Pulmonary artery endothelial cell (primary cell): ENCODE results near the gene CNOT3. TPM values are rescaled to one million over a fixed set of nuclear protein-coding genes. Genes with fewer than 3 reads are reported as not detected.
A peak's percentile ranks its signal among the peaks of the same experiment; 100 is the strongest.
"Not testable (repeated sequence)": the region's sequence is repeated elsewhere in the genome, so short reads cannot be mapped to it uniquely, and the experiment has no call there.

Experiments used
- DNase-seq: peaks from one replicate; pipeline ENCODE4 v3.0.0-alpha.2; 2011; ENCODE audit warnings: low read depth, low spot score
- total RNA-seq: library from RNA; depleted of rRNA; stranded (reverse); fragments of >200 nt; gene quantifications from 2 replicates; pipeline ENCODE4 v1.2.3, GENCODE V29; 2014

The CNOT3 gene
- total RNA-seq, 1 donor from 2014 or later, result 8.8 TPM

DNA sequence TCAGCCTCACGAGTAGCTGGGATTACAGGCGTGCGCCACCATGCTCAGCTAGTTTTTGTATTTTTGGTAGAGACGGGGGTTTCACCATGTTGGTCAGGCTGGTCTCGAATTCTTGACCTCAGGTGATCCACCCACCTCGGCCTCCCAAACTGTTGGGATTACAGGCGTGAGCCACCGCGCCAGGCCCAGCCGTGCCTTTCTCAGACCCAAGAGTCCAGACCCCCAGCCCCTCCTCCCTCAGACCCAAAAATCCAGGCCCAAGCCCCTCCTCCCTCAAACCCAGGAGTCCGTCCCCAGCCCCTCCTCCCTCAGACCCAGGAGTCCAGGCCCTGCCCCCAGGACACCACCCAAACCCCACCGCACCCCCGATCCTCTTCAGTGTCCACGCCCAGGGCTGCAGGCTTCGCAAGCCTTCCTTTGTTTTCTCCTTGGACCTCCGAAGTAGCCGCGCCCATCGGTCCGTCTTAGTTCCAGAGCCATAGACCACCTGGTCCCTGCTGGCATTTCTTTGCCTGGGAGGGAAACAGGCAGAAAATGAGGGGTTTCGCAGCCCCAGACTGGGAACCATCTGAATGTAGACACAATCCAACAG, 31.7 kb downstream of the CNOT3 start:
- no peak for DNase-seq

- not testable (repeated sequence) for DNase-seq
Measured at GRCh38 chr19:54171736-54172431, 34.3 kb downstream of the CNOT3 start.

GRCh38 chr19:54172471-54173358, 35.2 kb downstream of the CNOT3 start, which contains the start of gene TMC4:
TSS of gene TMC4 (minus strand) at chr19:54173160. CDS start at chr19:54173117, 43 bp downstream.
- no peak for DNase-seq

- DNase-seq, result no peak
Measured at GRCh38 chr19:54173359-54173699, 35.8 kb downstream of the CNOT3 start.

DNA sequence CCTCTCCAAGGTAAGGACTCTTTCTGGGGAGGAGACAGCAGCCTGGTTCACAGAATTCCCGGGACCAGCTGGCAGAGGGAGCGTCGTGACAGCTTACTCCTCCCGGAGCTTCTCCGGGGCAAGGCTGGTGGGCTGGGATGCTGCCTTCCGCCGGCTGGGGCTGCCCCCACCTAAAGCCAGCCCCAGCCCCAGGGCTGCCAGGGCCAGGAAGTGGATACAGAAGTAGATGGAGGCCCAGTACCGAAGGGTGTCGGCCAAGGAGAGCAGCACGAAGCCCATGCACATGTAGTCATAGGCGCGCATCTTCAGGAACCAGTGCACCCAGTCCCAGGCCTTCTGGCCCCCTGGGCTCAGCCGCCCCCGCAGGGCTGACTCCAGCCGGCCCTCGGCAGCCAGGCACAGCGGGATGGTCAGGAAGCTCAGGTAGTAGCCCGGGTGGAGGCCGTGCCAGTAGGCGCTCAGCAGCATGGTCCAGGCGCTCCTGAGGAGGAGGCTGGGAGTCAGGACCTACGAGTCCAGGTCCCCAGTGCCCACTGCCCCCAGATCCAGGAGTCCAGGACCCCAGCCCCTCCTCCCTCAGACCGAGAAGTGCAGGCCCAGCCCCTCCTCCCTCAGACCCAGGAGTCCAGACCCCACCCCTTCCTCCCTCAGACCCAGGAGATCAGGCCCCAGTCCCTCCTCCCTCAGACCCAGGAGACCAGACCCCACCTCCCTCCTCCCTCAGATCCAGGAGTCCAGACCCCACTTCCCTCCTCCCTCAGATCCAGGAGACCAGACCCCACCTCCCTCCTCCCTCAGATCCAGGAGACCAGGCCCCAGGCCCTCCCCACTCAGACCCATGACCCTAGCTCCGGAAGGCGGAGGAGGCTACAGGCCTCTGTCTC, 36.6 kb downstream of the CNOT3 start:
- DNase-seq, result no peak

DNA sequence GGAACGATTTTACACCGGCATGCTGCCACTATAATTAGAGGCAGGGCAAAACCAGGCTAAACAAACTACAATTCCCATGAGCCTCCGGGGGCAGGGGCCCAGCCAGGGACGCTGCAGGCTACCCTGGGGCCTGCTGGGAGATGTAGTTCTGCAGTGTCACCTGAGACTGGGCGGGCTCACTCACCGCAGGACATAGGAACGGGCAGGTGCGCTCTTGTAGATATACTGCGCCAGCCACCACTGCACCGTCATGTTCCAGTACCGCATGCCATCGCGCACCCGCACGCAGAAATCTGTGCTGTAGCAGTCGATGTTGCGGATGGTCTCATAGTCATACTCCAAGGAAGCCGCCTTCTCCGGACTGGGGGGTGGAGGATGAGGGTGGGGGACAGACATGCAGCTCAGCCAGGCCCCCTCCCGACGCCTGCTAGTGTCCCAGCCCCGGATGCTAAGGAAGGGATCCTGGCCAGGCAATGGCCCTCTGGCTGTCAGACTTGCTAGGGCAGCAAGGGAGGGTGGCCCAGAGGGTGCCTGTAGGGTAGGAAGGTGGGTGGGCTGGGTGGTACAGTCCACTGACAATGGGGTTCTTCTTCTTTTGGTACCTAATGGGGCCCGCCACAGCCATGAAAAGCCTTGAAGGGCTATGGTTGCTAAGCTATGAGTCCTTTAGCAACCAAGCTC, 41.2 kb downstream of the CNOT3 start:
- DNase-seq, result no peak

GRCh38 chr19:54179262-54179852, 41.8 kb downstream of the CNOT3 start:
- DNase-seq, result no peak

DNA sequence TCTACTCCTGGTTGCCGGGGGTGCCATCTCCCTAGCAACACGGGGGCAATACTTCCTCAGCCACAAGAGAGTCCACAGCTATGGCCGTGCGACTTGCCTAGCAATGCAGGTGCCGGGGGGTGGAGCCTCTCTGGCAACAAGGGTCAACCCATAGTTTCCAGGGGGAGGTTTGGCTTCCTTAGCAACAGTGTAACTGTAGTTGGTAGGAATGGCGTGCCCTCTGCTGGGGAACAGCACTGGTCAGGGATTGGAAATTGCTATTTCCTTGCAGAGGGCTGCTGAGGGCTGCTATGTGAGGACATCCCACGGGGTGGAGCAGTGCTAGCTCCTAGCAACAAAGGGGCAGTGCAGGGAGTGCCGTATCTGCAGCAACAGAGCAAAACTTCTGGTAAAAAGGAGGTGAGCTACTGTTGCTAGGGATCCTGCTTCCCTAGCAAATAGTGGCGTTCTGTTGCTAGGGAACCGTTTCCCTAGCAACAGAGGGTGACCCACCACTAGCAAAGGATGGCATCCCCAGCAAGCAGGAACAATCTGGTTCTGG, 42.4 kb downstream of the CNOT3 start:
- no peak for DNase-seq

DNA sequence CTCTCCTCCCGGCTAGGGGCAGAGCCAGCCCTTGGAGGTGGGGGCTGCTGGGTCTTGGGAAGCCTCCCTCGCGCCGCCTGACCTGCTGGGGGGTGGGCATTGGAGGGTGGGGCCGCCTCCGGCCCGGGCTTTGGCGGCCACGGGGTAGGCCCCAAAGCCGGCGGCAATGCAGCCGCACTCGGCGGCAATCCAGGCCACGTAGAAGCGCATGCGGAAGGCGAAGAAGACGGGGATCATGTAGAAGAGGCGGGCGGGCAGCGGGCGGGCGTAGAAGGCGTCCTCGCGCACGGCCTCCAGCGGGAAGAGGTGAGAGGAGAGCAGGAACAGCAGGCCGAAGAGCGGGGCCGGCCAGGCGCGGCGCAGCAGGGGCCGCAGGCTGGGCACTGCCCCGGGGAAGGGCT, 43.1 kb downstream of the CNOT3 start:
- no peak for DNase-seq

- not testable (repeated sequence) for DNase-seq
Measured at GRCh38 chr19:54181894-54182293, 44.3 kb downstream of the CNOT3 start.

- DNase-seq, result no peak
Measured at GRCh38 chr19:54183431-54183830, 45.9 kb downstream of the CNOT3 start.

GRCh38 chr19:54186351-54186750, 48.8 kb downstream of the CNOT3 start:
- DNase-seq, result no peak

- DNase-seq, result no peak
Measured at GRCh38 chr19:54186934-54187381, 49.4 kb downstream of the CNOT3 start.

DNA sequence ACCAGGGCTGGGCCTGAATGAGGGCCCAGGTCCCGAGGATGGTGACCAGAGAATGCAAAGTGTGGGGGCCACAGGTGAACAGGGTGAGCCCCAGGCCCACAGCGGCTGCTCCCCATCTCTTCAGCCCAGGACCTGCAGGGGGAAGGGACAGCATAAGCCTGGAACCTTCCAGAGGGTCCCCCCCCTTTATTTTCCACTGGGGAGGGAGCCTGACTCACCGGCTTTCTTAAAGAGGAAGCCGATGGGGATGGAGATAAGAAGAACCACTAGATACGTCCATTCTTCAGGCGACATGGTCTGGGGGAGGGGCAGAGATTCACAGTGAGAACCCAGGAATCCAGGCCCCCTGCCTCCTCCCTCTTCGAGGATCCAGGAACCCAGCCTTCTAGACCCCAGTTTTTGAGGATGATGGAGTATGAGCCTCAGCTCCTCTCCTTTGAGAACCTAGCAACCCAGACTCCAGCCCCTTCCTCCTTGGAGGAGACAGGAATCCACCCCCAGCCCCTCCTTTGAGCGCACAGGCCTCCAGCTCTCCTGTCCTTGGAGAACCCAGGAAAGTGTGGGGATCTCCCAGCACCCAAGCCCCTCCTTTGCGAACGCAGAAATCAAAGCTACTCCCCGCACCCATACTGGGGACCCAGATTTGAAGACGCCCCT, 50.8 kb downstream of the CNOT3 start:
- peak; percentile 62 for DNase-seq

GRCh38 chr19:54189145-54189734, 51.7 kb downstream of the CNOT3 start, which contains the start of gene MBOAT7:
TSS of gene MBOAT7 (minus strand) at chr19:54189580. CDS start at chr19:54188508, 1,072 bp downstream.
- DNase-seq, result no peak

- DNase-seq, result peak; percentile 100
Measured at GRCh38 chr19:54189735-54190502, 52.4 kb downstream of the CNOT3 start.

GRCh38 chr19:54190503-54191010, 53.0 kb downstream of the CNOT3 start:
- peak; percentile 98 for DNase-seq
